Measurements from ENCODE around the gene CD9.

CD9 gene

GRCh38 chr12:6265038-6265405 lies 64.8 kb downstream of the CD9 start:
- no peak for DNase-seq
- Mint-ChIP-seq H3K4me3 (no peak overlapping the region), H3K27ac (no peak overlapping the region), H3K4me1 (ENCODE audit: low read depth in 2 of 2) (no peaks in the 10 kb centered on the region), H3K27me3 (peaks cover 5 to 16% of the 10 kb centered on the region in 2 donors), H3K36me3 (ENCODE audit: insufficient read depth) (peaks cover 3% of the 10 kb centered on the region), H3K9me3 (no peaks in the 10 kb centered on the region)
- ATAC-seq (replicated peaks) = no peak

GRCh38 chr12:6266541-6266966 lies 66.4 kb downstream of the CD9 start:
- no peak overlapping the region for H3K4me3 Mint-ChIP-seq
- no peaks in the 10 kb centered on the region for H3K9me3 Mint-ChIP-seq
- no peak overlapping the region for H3K27ac Mint-ChIP-seq

GRCh38 chr12:6266971-6267721 lies 66.9 kb downstream of the CD9 start:
- Mint-ChIP-seq H3K36me3 (ENCODE audit: insufficient read depth) (peaks cover 3% of the 10 kb centered on the region), H3K4me1 (ENCODE audit: low read depth in 2 of 2) (no peaks in the 10 kb centered on the region), H3K4me3 (no peak overlapping the region), H3K9me3 (no peaks in the 10 kb centered on the region), H3K27ac (no peak overlapping the region), H3K27me3 (peaks cover 5 to 13% of the 10 kb centered on the region in 2 donors)
- peak; percentile 37 for ATAC-seq (replicated peaks)
- no peak for DNase-seq

More at GRCh38 chr12:6266541-6266966, 66.4 kb downstream of the CD9 start:
- Mint-ChIP-seq H3K36me3 (ENCODE audit: insufficient read depth) (peaks cover 3% of the 10 kb centered on the region), H3K27me3 (peaks cover 5 to 9% of the 10 kb centered on the region in 2 donors), H3K4me1 (ENCODE audit: low read depth in 2 of 2) (no peaks in the 10 kb centered on the region)
- DNase-seq = no peak
- no peak for ATAC-seq (replicated peaks)

- Mint-ChIP-seq H3K4me1 (ENCODE audit: low read depth in 2 of 2) (no peaks in the 10 kb centered on the region), H3K27ac (no peak overlapping the region)
- ATAC-seq (replicated peaks) = no peak
Measured at GRCh38 chr12:6268484-6269157, 68.4 kb downstream of the CD9 start.

GRCh38 chr12:6269986-6270385 lies 69.8 kb downstream of the CD9 start:
- no peak for DNase-seq
- no peak for ATAC-seq (replicated peaks)
- H3K9me3 Mint-ChIP-seq = no peaks in the 10 kb centered on the region
- H3K4me1 Mint-ChIP-seq (ENCODE audit: low read depth in 2 of 2) = no peaks in the 10 kb centered on the region
- H3K27ac Mint-ChIP-seq = no peak overlapping the region
- no peak overlapping the region for H3K4me3 Mint-ChIP-seq
- no peaks in the 10 kb centered on the region for H3K36me3 Mint-ChIP-seq (ENCODE audit: insufficient read depth)
- H3K27me3 Mint-ChIP-seq = peaks cover 21 to 41% of the 10 kb centered on the region in 2 donors

More at GRCh38 chr12:6268484-6269157, 68.4 kb downstream of the CD9 start:
- no peak for DNase-seq
- H3K9me3 Mint-ChIP-seq = no peaks in the 10 kb centered on the region
- no peaks in the 10 kb centered on the region for H3K36me3 Mint-ChIP-seq (ENCODE audit: insufficient read depth)
- no peak overlapping the region for H3K4me3 Mint-ChIP-seq
- H3K27me3 Mint-ChIP-seq = peaks cover 12 to 28% of the 10 kb centered on the region in 2 donors

GRCh38 chr12:6271281-6271680 lies 71.1 kb downstream of the CD9 start:
- DNase-seq (no peak), ATAC-seq (replicated peaks) (no peak)
- Mint-ChIP-seq H3K27ac (no peak overlapping the region), H3K4me1 (ENCODE audit: low read depth in 2 of 2) (no peaks in the 10 kb centered on the region), H3K9me3 (no peaks in the 10 kb centered on the region), H3K4me3 (no peak overlapping the region), H3K27me3 (peaks cover 31 to 54% of the 10 kb centered on the region in 2 donors), H3K36me3 (ENCODE audit: insufficient read depth) (no peaks in the 10 kb centered on the region)

GRCh38 chr12:6272300-6273204 lies 72.4 kb downstream of the CD9 start:
- Mint-ChIP-seq H3K9me3 (no peaks in the 10 kb centered on the region), H3K27ac (no peak overlapping the region), H3K27me3 (peaks cover 39 to 64% of the 10 kb centered on the region in 2 donors), H3K4me1 (ENCODE audit: low read depth in 2 of 2) (no peaks in the 10 kb centered on the region), H3K4me3 (no peak overlapping the region), H3K36me3 (ENCODE audit: insufficient read depth) (no peaks in the 10 kb centered on the region)
- no peak for DNase-seq
- no peak for ATAC-seq (replicated peaks)

- no peaks in the 10 kb centered on the region for H3K36me3 Mint-ChIP-seq (ENCODE audit: insufficient read depth)
- peaks cover 0 to 3% of the 10 kb centered on the region in 2 donors for H3K4me1 Mint-ChIP-seq (ENCODE audit: low read depth in 2 of 2)
- H3K27ac Mint-ChIP-seq = no peak overlapping the region
- ATAC-seq (replicated peaks) (no peak), DNase-seq (no peak)
- no peak overlapping the region for H3K4me3 Mint-ChIP-seq
- H3K27me3 Mint-ChIP-seq = peaks cover 39 to 64% of the 10 kb centered on the region in 2 donors
- no peaks in the 10 kb centered on the region for H3K9me3 Mint-ChIP-seq
Measured at GRCh38 chr12:6273205-6273540, 73.0 kb downstream of the CD9 start.

GRCh38 chr12:6273541-6274230 lies 73.5 kb downstream of the CD9 start:
- DNase-seq = no peak
- Mint-ChIP-seq H3K36me3 (ENCODE audit: insufficient read depth) (no peaks in the 10 kb centered on the region), H3K27ac (no peak overlapping the region), H3K9me3 (no peaks in the 10 kb centered on the region), H3K27me3 (peaks cover 39 to 64% of the 10 kb centered on the region in 2 donors), H3K4me3 (no peak overlapping the region), H3K4me1 (ENCODE audit: low read depth in 2 of 2) (peaks cover 0 to 4% of the 10 kb centered on the region in 2 donors)
- ATAC-seq (replicated peaks) = no peak

- DNase-seq (no peak), ATAC-seq (replicated peaks) (no peak)
- Mint-ChIP-seq H3K27me3 (peaks cover 39 to 68% of the 10 kb centered on the region in 2 donors), H3K4me1 (ENCODE audit: low read depth in 2 of 2) (peaks cover 0 to 4% of the 10 kb centered on the region in 2 donors), H3K4me3 (no peak overlapping the region), H3K27ac (peak overlapping the region in 1 of 2 donors; percentile 73), H3K36me3 (ENCODE audit: insufficient read depth) (no peaks in the 10 kb centered on the region), H3K9me3 (no peaks in the 10 kb centered on the region)
Measured at GRCh38 chr12:6274231-6275221, 74.3 kb downstream of the CD9 start.

- Mint-ChIP-seq H3K4me1 (ENCODE audit: low read depth in 2 of 2) (peaks cover 0 to 4% of the 10 kb centered on the region in 2 donors), H3K27ac (no peak overlapping the region), H3K4me3 (no peak overlapping the region)
Measured at GRCh38 chr12:6275928-6276887, 76.0 kb downstream of the CD9 start.

More at GRCh38 chr12:6275928-6276887, 76.0 kb downstream of the CD9 start:
- peaks cover 49 to 79% of the 10 kb centered on the region in 2 donors for H3K27me3 Mint-ChIP-seq
- no peaks in the 10 kb centered on the region for H3K9me3 Mint-ChIP-seq
- DNase-seq (no peak), ATAC-seq (replicated peaks) (no peak)
- no peaks in the 10 kb centered on the region for H3K36me3 Mint-ChIP-seq (ENCODE audit: insufficient read depth)

Measured in effector memory CD8-positive, alpha-beta T cell (primary cell).